ENCODE measurements around the gene GSC2. TPM values are rescaled to one million over a fixed set of nuclear protein-coding genes. Genes with fewer than 3 reads are reported as not detected.

GSC2 gene
- total RNA-seq, 1 experiment from 2014 or later: not detected

DNA sequence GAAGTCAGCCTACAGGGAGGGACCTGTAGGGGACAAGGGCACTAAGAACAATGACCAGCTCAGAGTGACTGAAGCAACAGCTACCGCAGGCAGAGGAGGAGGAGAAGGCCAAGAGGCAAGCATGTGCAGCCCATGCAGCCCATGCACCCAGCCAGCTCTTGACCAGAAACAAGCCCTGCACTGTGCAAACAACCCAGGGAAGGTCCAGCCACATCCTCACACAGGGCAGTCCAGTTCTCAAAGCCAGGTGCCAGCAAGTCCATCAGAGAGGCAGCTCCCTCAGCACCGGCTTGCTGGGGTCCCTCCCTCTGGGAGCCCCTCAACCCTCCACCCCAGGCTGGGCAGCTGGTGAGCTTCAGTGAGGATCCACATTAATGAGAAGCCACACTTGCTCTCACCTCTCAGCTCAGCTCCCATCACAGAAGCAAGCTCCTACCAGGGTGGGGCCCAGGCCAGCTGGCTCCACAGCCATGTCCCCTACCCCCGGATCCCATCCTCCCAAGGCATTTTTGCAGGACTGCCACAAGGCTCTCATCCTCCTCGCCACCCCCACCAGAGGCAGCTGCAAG lies 35.0 kb downstream of the GSC2 start:
- DNase-seq: peak; percentile 26
- H3K36me3 ChIP-seq (replicated peaks; ENCODE audit: control insufficient read depth, insufficient read depth, low read length): no peaks in the 10 kb centered on the region
- no peaks in the 10 kb centered on the region for H3K27me3 ChIP-seq (ENCODE audit: control insufficient read depth, insufficient read depth, low read length)

DNA sequence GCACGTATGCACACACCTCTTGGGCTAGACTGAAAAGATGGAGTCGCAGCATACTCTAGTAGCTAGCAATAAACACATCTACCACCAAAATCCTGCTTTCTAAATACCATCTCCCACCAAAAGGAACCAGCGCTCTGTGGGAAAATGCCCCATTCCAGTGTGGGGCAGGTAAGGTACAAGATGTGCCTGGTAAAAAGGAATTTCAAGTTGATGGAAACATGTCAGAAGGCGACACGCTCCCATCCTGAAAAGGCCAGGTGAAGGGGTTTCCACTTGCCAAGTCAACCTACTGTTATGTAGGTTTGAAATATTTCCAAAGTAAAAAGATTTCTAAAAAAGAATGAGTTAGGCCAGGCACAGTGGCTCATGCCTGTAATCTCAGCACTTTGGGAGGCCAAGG lies 36.7 kb downstream of the GSC2 start:
- Histone ChIP-seq H3K27me3 (ENCODE audit: control insufficient read depth, insufficient read depth, low read length) (no peaks in the 10 kb centered on the region), H3K4me3 (ENCODE audit: insufficient read depth, low read depth, low read length) (no peak overlapping the region), H3K36me3 (replicated peaks; ENCODE audit: control insufficient read depth, insufficient read depth, low read length) (no peaks in the 10 kb centered on the region)
- DNase-seq: peak; percentile 10

More for the DNA sequence above, 35.0 kb downstream of the GSC2 start:
- no peak overlapping the region for H3K4me3 ChIP-seq (ENCODE audit: insufficient read depth, low read depth, low read length)

DNA sequence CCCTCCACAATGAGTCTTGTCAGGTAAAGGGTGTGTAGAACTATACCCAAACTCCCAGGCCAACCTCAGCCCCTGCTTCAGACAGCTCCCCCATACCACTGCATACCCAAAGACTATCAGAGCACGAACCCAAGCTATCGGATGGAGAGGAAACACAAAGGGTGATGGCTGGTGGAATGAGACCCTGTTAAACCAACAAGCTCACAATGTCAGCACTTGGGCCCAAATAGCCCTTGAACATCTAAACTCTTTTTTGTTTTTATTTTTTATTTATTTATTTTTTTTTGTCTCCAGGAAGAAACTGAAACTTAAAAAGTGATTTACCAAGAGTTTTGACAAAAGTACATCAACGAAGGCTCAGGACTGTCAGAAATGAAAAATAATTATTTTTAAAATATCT lies 38.5 kb downstream of the GSC2 start:
- peak; percentile 30 for DNase-seq
- no peaks in the 10 kb centered on the region for H3K27me3 ChIP-seq (ENCODE audit: control insufficient read depth, insufficient read depth, low read length)
- H3K4me3 ChIP-seq (ENCODE audit: insufficient read depth, low read depth, low read length): no peak overlapping the region
- H3K36me3 ChIP-seq (replicated peaks; ENCODE audit: control insufficient read depth, insufficient read depth, low read length): no peaks in the 10 kb centered on the region

DNA sequence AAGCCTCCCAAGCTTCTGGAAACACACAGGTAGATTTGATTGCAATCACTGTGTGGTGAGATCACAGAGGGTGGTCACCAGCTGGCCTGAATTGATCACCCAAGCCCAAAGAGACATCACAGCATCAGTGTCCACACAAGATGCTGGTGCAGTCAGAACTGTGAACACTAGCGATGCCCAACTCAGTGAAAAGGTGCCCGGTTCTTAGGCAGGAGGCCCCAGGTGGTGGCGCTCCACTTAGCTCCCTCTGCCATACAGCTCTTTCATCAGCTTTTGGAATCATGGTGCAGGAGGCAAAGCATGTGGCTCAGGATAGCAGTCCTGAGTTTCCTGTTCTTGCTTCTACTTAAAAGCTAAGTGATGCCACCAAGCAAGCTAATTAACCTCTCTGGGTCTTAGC lies 39.0 kb downstream of the GSC2 start:
- H3K4me3 ChIP-seq (ENCODE audit: insufficient read depth, low read depth, low read length): no peak overlapping the region
- peak; percentile 63 for DNase-seq
- no peaks in the 10 kb centered on the region for H3K36me3 ChIP-seq (replicated peaks; ENCODE audit: control insufficient read depth, insufficient read depth, low read length)
- H3K27me3 ChIP-seq (ENCODE audit: control insufficient read depth, insufficient read depth, low read length): no peaks in the 10 kb centered on the region

DNA sequence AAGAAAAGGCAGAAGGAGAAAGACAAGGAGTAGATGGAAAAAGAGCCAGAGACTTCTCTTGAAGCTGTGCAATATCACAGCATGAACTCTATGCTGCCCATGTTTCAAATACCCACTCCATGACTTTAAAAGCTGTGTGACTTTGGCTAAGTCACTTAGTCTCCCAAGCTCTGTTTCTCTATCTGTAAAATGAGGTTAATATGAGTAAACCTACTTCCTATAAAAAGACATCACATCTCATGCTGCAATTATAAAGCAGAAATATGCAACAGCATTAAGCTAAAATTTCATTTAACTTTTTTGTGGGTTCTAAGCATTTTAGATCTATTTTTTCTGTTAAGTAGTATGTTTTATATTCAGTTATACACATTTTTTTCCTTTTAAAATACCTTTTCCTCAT lies 39.4 kb downstream of the GSC2 start:
- no peak for DNase-seq
- H3K36me3 ChIP-seq (replicated peaks; ENCODE audit: control insufficient read depth, insufficient read depth, low read length): no peaks in the 10 kb centered on the region
- no peak overlapping the region for H3K4me3 ChIP-seq (ENCODE audit: insufficient read depth, low read depth, low read length)
- no peaks in the 10 kb centered on the region for H3K27me3 ChIP-seq (ENCODE audit: control insufficient read depth, insufficient read depth, low read length)

DNA sequence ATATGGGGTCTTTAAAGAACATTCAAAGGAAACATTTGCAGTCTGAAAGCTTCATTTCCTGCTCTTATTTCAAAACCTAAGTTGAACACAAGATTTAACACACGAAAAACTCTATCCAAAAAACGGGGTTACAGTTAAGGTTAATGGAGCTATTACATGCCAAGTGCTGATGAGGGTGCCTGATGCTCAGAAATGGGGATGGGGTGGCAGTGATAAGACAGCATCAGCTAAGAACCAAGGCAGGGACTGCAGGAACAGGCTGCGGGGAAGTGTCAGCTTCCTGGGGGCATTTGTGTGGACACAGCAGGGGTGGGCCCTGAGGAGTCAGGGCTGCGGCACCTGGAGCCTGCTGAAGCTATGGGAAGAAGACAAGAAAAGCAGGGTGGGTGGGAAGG lies 40.0 kb downstream of the GSC2 start:
- DNase-seq: peak; percentile 65
- Histone ChIP-seq H3K4me3 (ENCODE audit: insufficient read depth, low read depth, low read length) (no peak overlapping the region), H3K27me3 (ENCODE audit: control insufficient read depth, insufficient read depth, low read length) (no peaks in the 10 kb centered on the region), H3K36me3 (replicated peaks; ENCODE audit: control insufficient read depth, insufficient read depth, low read length) (no peaks in the 10 kb centered on the region)

DNA sequence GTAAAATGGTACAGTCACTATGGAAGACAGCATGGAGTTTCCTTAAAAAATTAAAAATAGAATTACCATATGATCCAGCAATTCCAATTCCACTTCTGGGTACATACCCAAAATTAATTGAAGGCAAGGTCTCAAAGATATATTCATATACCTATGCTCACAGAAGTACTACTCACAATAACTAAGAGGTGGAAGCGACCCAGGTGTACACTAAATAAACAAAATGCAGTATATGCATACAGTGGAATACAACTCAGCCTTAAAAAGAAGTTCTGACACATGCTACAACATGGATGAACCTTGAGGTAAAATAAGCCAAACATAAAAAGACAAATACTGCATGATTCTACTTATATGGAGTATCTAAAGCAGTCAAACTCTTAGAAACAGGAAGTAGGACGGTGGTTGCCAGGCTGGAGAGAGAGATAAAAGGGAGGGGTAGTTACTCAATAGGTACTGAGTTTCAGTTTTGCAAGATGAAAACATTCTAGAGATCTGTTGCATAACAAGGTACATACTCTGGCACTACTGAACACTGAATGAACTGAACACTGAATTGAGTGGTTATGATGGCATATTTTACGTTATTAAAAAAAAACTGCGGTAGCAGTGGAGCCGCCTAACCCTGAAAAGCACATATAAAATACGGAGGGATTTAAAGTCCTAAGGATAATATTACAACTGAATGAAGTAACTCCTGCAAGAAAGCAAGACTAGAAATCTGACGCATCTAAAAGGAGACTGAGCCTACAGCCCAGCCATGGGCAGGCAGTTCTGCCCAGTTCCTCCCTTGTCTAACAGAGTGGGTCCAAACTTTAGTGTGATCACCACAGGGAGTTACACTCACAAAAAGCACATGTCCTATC lies 40.7 kb downstream of the GSC2 start:
- Histone ChIP-seq H3K36me3 (replicated peaks; ENCODE audit: control insufficient read depth, insufficient read depth, low read length) (no peaks in the 10 kb centered on the region), H3K4me3 (ENCODE audit: insufficient read depth, low read depth, low read length) (no peak overlapping the region), H3K27me3 (ENCODE audit: control insufficient read depth, insufficient read depth, low read length) (no peaks in the 10 kb centered on the region)
- peak; percentile 22 for DNase-seq

DNA sequence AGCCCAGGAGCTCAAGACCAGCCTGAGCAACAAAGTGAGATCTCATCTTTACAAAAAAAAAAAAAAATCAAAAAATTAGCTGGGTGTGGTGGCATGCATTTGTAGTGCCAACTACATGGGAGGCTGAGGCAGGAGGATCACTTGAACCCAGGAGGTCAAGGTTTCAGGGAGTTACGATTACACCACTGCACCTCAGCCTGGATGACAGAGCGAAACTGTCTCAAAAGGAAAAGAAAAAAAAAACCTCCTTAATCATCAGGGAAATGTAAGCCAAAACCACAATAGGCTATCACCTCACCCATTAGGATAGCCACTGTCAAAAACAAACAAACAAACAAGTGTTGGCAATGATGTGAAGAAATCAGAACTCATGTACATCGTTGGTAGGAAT lies 41.3 kb downstream of the GSC2 start:
- Histone ChIP-seq H3K27me3 (ENCODE audit: control insufficient read depth, insufficient read depth, low read length) (no peaks in the 10 kb centered on the region), H3K4me3 (ENCODE audit: insufficient read depth, low read depth, low read length) (no peak overlapping the region), H3K36me3 (replicated peaks; ENCODE audit: control insufficient read depth, insufficient read depth, low read length) (no peaks in the 10 kb centered on the region)
- DNase-seq: no peak

DNA sequence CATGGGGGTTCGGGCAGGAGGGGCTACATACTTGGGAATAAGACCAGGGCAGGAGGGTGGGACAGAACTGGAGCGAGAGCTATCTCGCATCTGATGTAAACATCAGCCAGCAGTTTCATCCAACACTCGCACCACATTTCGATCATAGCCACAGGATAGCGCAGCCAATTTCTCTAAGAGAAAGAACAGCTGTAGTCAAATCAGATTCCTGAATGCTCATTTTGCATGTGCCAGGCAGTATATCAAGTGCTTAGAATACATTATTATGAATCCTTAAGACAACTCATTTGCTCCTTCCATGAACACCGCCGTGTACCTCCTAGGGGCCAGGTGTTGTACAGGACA lies 42.4 kb downstream of the GSC2 start:
- no peaks in the 10 kb centered on the region for H3K27me3 ChIP-seq (ENCODE audit: control insufficient read depth, insufficient read depth, low read length)
- DNase-seq: no peak
- no peaks in the 10 kb centered on the region for H3K36me3 ChIP-seq (replicated peaks; ENCODE audit: control insufficient read depth, insufficient read depth, low read length)
- no peak overlapping the region for H3K4me3 ChIP-seq (ENCODE audit: insufficient read depth, low read depth, low read length)

DNA sequence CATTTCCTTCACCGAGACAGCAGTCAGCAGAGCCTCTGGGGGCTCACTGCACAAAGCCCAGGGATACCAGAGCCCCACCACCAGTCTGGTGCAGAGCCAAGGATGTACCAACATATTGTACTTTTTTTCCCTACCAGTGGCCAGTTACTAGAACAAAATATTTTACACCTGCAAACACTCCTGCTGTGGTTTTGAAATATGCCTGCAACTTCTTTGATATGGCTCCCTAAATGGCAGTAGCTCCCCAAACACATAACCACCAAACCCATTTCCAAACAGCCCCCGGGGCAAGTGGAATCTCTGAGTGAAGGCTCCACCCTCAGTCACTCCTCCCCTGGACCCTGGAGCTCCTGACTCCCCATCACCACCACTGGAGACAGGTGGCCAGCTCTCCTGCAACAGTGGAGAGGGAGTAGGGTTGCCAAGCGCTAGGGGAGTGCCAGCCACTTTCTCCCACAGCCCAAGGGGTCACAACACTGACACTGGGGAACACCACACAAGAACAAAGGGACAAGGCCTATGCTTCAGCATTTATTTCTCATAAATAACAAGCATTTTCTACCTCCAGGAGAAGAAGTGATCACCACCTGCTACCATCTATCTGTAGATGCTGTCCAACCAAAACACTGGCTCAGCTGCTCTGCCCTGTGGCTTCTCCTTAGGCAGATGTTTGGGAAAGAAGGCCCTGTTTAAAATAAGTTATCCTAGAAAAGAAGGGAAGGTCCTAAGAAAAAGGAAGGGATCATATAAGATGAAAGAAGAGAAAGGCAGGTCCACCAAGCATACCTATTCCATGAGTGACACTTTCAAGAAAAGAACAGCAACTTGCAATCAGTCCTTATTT lies 43.0 kb downstream of the GSC2 start:
- H3K4me3 ChIP-seq (ENCODE audit: insufficient read depth, low read depth, low read length): no peak overlapping the region
- no peaks in the 10 kb centered on the region for H3K27me3 ChIP-seq (ENCODE audit: control insufficient read depth, insufficient read depth, low read length)
- no peaks in the 10 kb centered on the region for H3K36me3 ChIP-seq (replicated peaks; ENCODE audit: control insufficient read depth, insufficient read depth, low read length)
- DNase-seq: peak; percentile 7

DNA sequence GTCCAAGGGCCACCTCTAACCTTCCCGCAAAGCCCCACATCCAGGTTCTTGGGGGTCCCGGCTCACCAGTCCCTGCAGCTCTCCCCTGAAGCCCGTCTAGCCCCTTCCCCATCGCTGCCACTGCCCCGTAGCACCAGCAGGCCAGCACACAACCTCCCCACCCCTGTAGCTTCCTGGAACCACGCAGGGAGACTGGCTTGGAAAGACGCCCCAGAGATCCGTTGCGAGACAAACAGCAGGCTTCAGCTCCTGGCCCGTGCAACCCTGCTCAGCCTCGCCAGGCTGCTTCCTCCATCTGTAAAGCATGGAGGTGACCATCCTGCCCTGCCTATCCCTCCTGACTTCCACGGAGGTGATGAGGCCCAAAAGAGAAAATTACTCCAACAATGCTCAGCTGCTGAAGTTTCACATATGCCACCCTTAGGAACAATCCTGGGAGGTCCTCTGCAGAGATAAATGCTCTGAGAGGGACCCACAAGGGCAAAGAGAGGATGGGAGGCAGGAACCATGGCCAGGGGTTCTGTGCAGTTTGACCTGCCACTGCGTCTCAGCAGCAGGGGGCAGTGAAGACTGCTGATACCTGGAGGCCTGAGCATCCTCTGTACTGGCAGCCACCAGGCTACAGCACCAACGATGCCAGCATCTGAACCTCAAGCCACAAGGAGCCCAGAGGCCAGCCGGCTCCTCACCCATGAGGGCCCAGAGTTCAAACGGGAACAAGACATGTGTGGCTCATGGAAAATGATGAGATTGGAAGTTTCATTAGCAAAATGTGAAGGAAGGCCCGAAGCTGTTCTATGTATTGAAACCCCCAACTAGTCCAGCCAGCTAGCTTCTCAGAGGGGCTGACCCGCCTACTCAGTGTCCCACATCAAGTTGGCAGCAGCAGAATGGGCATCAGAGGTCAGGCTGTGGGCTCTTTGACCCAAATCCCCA lies 44.0 kb downstream of the GSC2 start:
- H3K36me3 ChIP-seq (replicated peaks; ENCODE audit: control insufficient read depth, insufficient read depth, low read length): no peaks in the 10 kb centered on the region
- H3K4me3 ChIP-seq (ENCODE audit: insufficient read depth, low read depth, low read length): no peak overlapping the region
- peak; percentile 72 for DNase-seq
- H3K27me3 ChIP-seq (ENCODE audit: control insufficient read depth, insufficient read depth, low read length): no peaks in the 10 kb centered on the region

DNA sequence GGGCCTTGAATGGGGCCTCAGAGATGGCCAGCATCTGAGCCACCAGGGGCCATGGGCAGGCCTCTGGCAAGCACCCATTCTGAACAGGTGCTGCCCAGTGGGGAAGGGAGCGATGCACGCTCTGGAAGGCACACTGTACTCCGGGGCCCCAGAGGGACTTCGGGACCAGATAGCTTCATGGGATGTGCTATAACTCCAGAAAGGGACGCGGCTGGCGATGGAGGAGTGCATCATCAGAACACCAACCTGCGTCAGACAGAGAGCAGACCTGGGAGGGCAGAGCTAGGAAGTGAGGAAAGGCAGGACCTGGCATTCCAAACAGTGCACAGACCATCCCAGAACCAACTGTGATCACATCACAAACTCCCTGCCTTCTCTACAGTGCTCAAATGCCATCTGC lies 44.6 kb downstream of the GSC2 start:
- no peaks in the 10 kb centered on the region for H3K27me3 ChIP-seq (ENCODE audit: control insufficient read depth, insufficient read depth, low read length)
- no peaks in the 10 kb centered on the region for H3K36me3 ChIP-seq (replicated peaks; ENCODE audit: control insufficient read depth, insufficient read depth, low read length)
- DNase-seq: no peak
- no peak overlapping the region for H3K4me3 ChIP-seq (ENCODE audit: insufficient read depth, low read depth, low read length)

DNA sequence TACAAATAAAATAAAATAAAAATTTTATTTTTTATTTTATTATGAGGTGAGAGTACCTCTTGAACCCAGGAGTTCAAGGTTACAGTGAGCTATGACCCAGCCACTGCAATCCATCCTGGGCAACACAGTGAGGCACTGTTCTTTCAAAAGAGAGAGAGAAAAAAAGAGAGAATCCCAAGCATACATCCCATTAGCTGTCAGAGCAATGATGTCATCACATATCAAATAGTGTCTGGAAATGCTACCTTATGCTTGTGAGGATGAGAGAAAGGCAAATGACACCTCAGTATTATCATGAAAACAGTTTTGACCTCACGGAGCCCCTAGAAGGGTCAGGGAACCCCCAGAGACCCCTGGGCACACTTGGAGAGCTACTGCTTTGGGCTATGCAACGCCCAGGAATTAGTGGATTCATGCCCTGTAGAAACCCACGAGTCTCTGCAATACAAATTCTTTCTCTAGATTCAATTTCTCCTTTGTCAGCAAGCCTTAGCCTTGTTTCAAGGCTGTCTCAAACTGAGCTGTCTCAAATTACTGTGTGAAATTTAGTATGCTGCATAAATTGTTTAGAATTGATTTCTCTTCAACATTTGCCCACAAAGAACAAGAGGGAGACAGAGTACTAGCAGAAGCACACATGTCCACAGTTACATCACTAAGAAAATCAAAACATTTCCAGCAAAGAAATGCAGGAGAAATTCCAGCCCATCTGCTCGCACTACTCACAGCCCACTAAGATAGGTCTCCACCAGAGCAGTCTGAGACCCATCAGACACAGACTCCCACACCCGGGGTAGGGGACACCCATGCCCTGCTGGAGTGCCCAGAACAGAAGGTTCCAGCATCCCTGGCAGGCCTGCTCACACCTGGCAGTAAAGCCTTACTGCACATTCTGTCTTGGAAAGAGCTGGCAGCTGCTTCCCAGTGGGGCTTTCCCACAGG lies 45.9 kb downstream of the GSC2 start:
- DNase-seq: no peak
- no peaks in the 10 kb centered on the region for H3K27me3 ChIP-seq (ENCODE audit: control insufficient read depth, insufficient read depth, low read length)
- H3K4me3 ChIP-seq (ENCODE audit: insufficient read depth, low read depth, low read length): no peak overlapping the region
- no peaks in the 10 kb centered on the region for H3K36me3 ChIP-seq (replicated peaks; ENCODE audit: control insufficient read depth, insufficient read depth, low read length)
